HCT116 (cell line): ENCODE data around the gene SCAMP1. TPM values are rescaled to one million over a fixed set of nuclear protein-coding genes. Genes with fewer than 3 reads are reported as not detected.

Source experiments
- ATAC-seq: fragments of 200-7000 bp; cut with Tn5 transposase; 2 replicates; pipeline ENCODE4 v1.9.1; 2020; ENCODE audit warnings: mild to moderate bottlenecking, moderate library complexity
- BruUV-seq: library from RNA; stranded (reverse); fragments of 400-500 nt; replicated peaks from 2 replicates; lab custom pipeline; 2021; lab: Mats Ljungman, UMichigan
- CTCF ChIA-PET: fragments of 300-600 bp; sonication (Branson Sonifier 250); formaldehyde crosslinking; loops from one replicate; lab custom pipeline; 2021; ENCODE audit warnings: antibody characterized with exemption; lab: Charles Lee
- POLR2A ChIA-PET: fragments of 300-600, 350-600 bp; sonication (Branson Sonifier 250); formaldehyde crosslinking; loops from one replicate; lab custom pipeline; 2021; ENCODE audit warnings: antibody characterized with exemption; lab: Charles Lee
- RAD21 ChIA-PET, 2 experiments: fragments of 300-600 bp; sonication (Branson Sonifier 250); formaldehyde crosslinking; loops; one replicate each; lab custom pipeline; 2023; ENCODE audit warnings: low total read pairs in 2 of 2; ENCODE audit not compliant: uncharacterized antibody in 2 of 2, unreplicated experiment in 2 of 2, low non-redundant PET in 1 of 2; lab: Charles Lee
- DNase-seq: peaks from one replicate; pipeline ENCODE4 v3.0.0-alpha.2; 2010; ENCODE audit warnings: low read depth, low spot score
- H2AFZ ChIP-seq: fragments of 200-600 bp; shearing (Covaris generic), sonication (generic); 2 replicates; pipeline ENCODE4 v1.6.1; 2017; ENCODE audit warnings: low read depth, mixed run types, mixed read lengths, antibody characterized with exemption, low read length; ENCODE audit not compliant: poor library complexity, severe bottlenecking
- H3K27ac ChIP-seq: 2 replicates; pipeline ENCODE4 v1.5.1; 2012; ENCODE audit warnings: low read depth, low read length
- H3K27me3 ChIP-seq: fragments of 200-600 bp; sonication (generic); 2 replicates; pipeline ENCODE4 v1.6.1; 2016; ENCODE audit warnings: mixed run types, low read length, mixed read lengths; ENCODE audit not compliant: insufficient read depth
- H3K36me3 ChIP-seq, 2 experiments: fragments of 200-500 bp in 1 of 2; fragments of 200-600 bp in 1 of 2; sonication (Bioruptor generic) in 1 of 2; sonication (generic) in 1 of 2; 2 replicates each; pipeline versions ENCODE4 v1.5.1 to v1.6.1; 2014 to 2016; ENCODE audit warnings: low read length in 2 of 2, inconsistent platforms in 1 of 2, mixed read lengths in 1 of 2, mixed run types in 1 of 2; ENCODE audit not compliant: insufficient read depth in 2 of 2, control insufficient read depth in 1 of 2
- H3K4me1 ChIP-seq, 2 experiments: fragments of 200-600 bp in 1 of 2; sonication (generic) in 1 of 2; 2 replicates each; pipeline versions ENCODE4 v1.5.1 to v1.6.1; 2012 to 2017; ENCODE audit warnings: low read length in 2 of 2, inconsistent platforms in 1 of 2, mild to moderate bottlenecking in 1 of 2, mixed read lengths in 1 of 2, mixed run types in 1 of 2, moderate library complexity in 1 of 2; ENCODE audit not compliant: insufficient read depth in 2 of 2, control insufficient read depth in 1 of 2
- H3K4me2 ChIP-seq: fragments of 200-600 bp; sonication (generic); 2 replicates; pipeline ENCODE4 v1.6.1; 2017; ENCODE audit warnings: mixed run types, low read length, mixed read lengths
- H3K4me3 ChIP-seq, 2 experiments: fragments of 200-600 bp in 1 of 2; sonication (generic) in 1 of 2; replicated peaks in 1 of 2; 2 replicates each; pipeline ENCODE4 v1.5.1; 2011 to 2016; ENCODE audit warnings: low read length in 2 of 2, control low read depth in 1 of 2, low read depth in 1 of 2, mild to moderate bottlenecking in 1 of 2, mixed read lengths in 1 of 2, mixed run types in 1 of 2
- H3K79me2 ChIP-seq: fragments of 200-600 bp; sonication (generic); 2 replicates; pipeline ENCODE4 v1.6.1; 2017; ENCODE audit warnings: mild to moderate bottlenecking, mixed run types, low read length, moderate library complexity, mixed read lengths; ENCODE audit not compliant: insufficient read depth
- H3K9ac ChIP-seq: fragments of 200-600 bp; sonication (generic); 2 replicates; pipeline ENCODE4 v1.6.1; 2016; ENCODE audit warnings: low read length, mixed read lengths
- H3K9me2 ChIP-seq: fragments of 200-600 bp; sonication (generic), shearing (Covaris generic); 2 replicates; pipeline ENCODE4 v1.6.1; 2017; ENCODE audit warnings: mixed run types, mild to moderate bottlenecking, moderate library complexity; ENCODE audit not compliant: insufficient read depth
- H3K9me3 ChIP-seq, 2 experiments: fragments of 200-500 bp in 1 of 2; fragments of 200-600 bp in 1 of 2; sonication (Bioruptor generic) in 1 of 2; sonication (generic) in 1 of 2; 2 replicates each; pipeline ENCODE4 v1.6.1; 2014 to 2017; ENCODE audit warnings: low read length in 2 of 2, mixed read lengths in 2 of 2, inconsistent platforms in 1 of 2, low read depth in 1 of 2, mild to moderate bottlenecking in 1 of 2, mixed run types in 1 of 2, moderate library complexity in 1 of 2; ENCODE audit not compliant: control insufficient read depth in 1 of 2, insufficient read depth in 1 of 2
- H4K20me1 ChIP-seq: fragments of 200-600 bp; sonication (generic), shearing (Covaris generic); 2 replicates; pipeline ENCODE4 v1.6.1; 2017; ENCODE audit warnings: mixed run types, mild to moderate bottlenecking, moderate library complexity; ENCODE audit not compliant: insufficient read depth
- CBX3 ChIP-seq: IDR thresholded peaks from 2 replicates; pipeline ENCODE4 v1.6.1; 2012; ENCODE audit warnings: low read depth
- CEBPB ChIP-seq: IDR thresholded peaks from 2 replicates; pipeline ENCODE4 v1.6.1; 2012; ENCODE audit warnings: low read depth
- ELF1 ChIP-seq: IDR thresholded peaks from 2 replicates; pipeline ENCODE4 v1.6.1; 2012; ENCODE audit warnings: low read depth, borderline replicate concordance
- EZH2 ChIP-seq: fragments of 200-600 bp; sonication (generic); IDR thresholded peaks from 2 replicates; pipeline ENCODE4 v1.6.1; 2017; ENCODE audit warnings: antibody characterized with exemption, mixed run types
- EZH2phosphoT487 ChIP-seq: fragments of 200-600 bp; IDR thresholded peaks from 2 replicates; pipeline ENCODE4 v1.6.1; 2018; ENCODE audit warnings: antibody characterized with exemption, borderline replicate concordance
- JUND ChIP-seq: IDR thresholded peaks from 2 replicates; pipeline ENCODE4 v1.6.1; 2012
- POLR2A ChIP-seq: IDR thresholded peaks from 2 replicates; pipeline ENCODE4 v1.7.0; 2011; ENCODE audit warnings: borderline replicate concordance; ENCODE audit not compliant: insufficient read depth, insufficient read length; ENCODE audit errors: extremely low read depth
- RAD21 ChIP-seq: IDR thresholded peaks from 2 replicates; pipeline ENCODE4 v1.6.1; 2012; ENCODE audit warnings: low read depth, mild to moderate bottlenecking
- SIN3A ChIP-seq: IDR thresholded peaks from 2 replicates; pipeline ENCODE4 v1.6.1; 2012; ENCODE audit warnings: low read depth
- SP1 ChIP-seq: IDR thresholded peaks from 2 replicates; pipeline ENCODE4 v1.6.1; 2012; ENCODE audit warnings: low read depth
- SRF ChIP-seq: IDR thresholded peaks from 2 replicates; pipeline ENCODE4 v1.6.1; 2012; ENCODE audit warnings: low read depth
- YY1 ChIP-seq: IDR thresholded peaks from 2 replicates; pipeline ENCODE4 v1.6.1; 2011; ENCODE audit warnings: low read length, low read depth, moderate library complexity, mild to moderate bottlenecking; ENCODE audit not compliant: insufficient replicate concordance; ENCODE audit errors: extremely low read depth
- ZFX ChIP-seq: fragments of 450-650 bp; IDR thresholded peaks from 2 replicates; pipeline ENCODE4 v1.6.1; 2017
- ZNF274 ChIP-seq: fragments of 200-500 bp; sonication (Bioruptor generic); IDR thresholded peaks from 2 replicates; pipeline ENCODE4 v1.6.1; 2014; ENCODE audit warnings: mild to moderate bottlenecking, low read depth, low read length, inconsistent platforms
- intact Hi-C: fragments of 100-400 bp; cut with micrococcal nuclease; formaldehyde crosslinking; loops from 2 replicates; pipeline ENCODE4 v1.10.0; 2022
- total RNA-seq: library from RNA; stranded (reverse); gene quantifications from one replicate; pipeline ENCODE4 v1.2.1, GENCODE V29; 2021; ENCODE audit not compliant: unreplicated experiment
- TF ChIP-seq, protein P1 (sequence below): IDR thresholded peaks from 2 replicates; pipeline ENCODE4 v1.6.1; 2012
- TF ChIP-seq, protein P2 (sequence below), 3 experiments: fragments of 200-600 bp in 1 of 3; sonication (generic) in 1 of 3; IDR thresholded peaks in 2 of 3; conservative IDR thresholded peaks in 1 of 3; 2 replicates each; pipeline ENCODE4 v1.5.1; 2012 to 2017; ENCODE audit warnings: low read depth in 2 of 3, low read length in 2 of 3, antibody characterized with exemption in 1 of 3, borderline replicate concordance in 1 of 3, control low read depth in 1 of 3, mild to moderate bottlenecking in 1 of 3, mixed read lengths in 1 of 3, mixed run types in 1 of 3, moderate library complexity in 1 of 3; ENCODE audit not compliant: insufficient read depth in 1 of 3
- TF ChIP-seq, protein P3 (sequence below): IDR thresholded peaks from 2 replicates; pipeline ENCODE4 v1.6.1; 2012; ENCODE audit warnings: low read depth
- TF ChIP-seq, protein P4 (sequence below): IDR thresholded peaks from 2 replicates; pipeline ENCODE4 v1.6.1; 2012

Gene SCAMP1
- total RNA-seq, 1 experiment from 2014 or later: 46.4 TPM

DNA sequence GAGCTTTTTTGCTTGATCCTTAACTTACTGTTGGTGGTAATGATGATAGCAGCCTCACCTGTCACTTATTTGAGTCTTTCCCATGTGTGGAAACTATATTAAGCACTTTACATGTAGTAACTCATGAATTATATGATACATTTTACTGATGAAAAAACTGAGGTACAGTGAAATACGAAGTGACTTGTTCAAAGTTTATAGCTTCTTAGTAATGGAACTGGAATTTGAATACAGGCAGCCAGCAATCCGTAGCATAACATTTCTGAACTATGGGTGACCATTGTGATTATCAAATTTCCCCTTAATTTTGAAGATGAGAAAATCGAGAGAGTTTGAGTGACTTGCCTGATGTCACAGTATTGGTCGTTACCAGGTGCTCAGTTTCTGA lies 17.3 kb downstream of the SCAMP1 start:
- Histone ChIP-seq H3K4me1 (peaks cover 3 to 5% of the 10 kb centered on the region in 2 experiments; a peak in 1 of 4 replicates), H3K9me3 (no peaks in the 10 kb centered on the region), H3K9ac (no peak overlapping the region), H3K4me3 (no peak overlapping the region), H3K79me2 (peaks cover 29% of the 10 kb centered on the region), H2AFZ (no peak overlapping the region), H4K20me1 (no peaks in the 10 kb centered on the region), H3K4me2 (no peak overlapping the region), H3K9me2 (no peaks in the 10 kb centered on the region), H3K27me3 (no peaks in the 10 kb centered on the region), H3K36me3 (no peaks in the 10 kb centered on the region), H3K27ac (no peak overlapping the region)
- BruUV-seq: no TSS peak
- ATAC-seq (no peak), DNase-seq (no peak)
- RAD21 ChIA-PET: no interaction called here
- POLR2A ChIA-PET: no interaction called here
- intact Hi-C loops: no loop called here
- TF ChIP-seq, protein P1, sequence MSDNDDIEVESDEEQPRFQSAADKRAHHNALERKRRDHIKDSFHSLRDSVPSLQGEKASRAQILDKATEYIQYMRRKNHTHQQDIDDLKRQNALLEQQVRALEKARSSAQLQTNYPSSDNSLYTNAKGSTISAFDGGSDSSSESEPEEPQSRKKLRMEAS: no peak
- TF ChIP-seq ZFX (no peak), SIN3A (no peak), POLR2A (no peak), RAD21 (no peak), JUND (no peak), ZNF274 (no peak), SRF (no peak), SP1 (no peak), YY1 (no peak), EZH2phosphoT487 (no peak), EZH2 (no peak), CEBPB (no peak), CBX3 (no peak), ELF1 (no peak)
- TF ChIP-seq, protein P2, sequence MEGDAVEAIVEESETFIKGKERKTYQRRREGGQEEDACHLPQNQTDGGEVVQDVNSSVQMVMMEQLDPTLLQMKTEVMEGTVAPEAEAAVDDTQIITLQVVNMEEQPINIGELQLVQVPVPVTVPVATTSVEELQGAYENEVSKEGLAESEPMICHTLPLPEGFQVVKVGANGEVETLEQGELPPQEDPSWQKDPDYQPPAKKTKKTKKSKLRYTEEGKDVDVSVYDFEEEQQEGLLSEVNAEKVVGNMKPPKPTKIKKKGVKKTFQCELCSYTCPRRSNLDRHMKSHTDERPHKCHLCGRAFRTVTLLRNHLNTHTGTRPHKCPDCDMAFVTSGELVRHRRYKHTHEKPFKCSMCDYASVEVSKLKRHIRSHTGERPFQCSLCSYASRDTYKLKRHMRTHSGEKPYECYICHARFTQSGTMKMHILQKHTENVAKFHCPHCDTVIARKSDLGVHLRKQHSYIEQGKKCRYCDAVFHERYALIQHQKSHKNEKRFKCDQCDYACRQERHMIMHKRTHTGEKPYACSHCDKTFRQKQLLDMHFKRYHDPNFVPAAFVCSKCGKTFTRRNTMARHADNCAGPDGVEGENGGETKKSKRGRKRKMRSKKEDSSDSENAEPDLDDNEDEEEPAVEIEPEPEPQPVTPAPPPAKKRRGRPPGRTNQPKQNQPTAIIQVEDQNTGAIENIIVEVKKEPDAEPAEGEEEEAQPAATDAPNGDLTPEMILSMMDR (IDR thresholded peaks at IDR 0.05 in 2 of 3, conservative IDR thresholded peaks at IDR 0.05 in 1 of 3; ENCODE audit: borderline replicate concordance in 1 of 3, insufficient read depth in 1 of 3, low read depth in 2 of 3, low read length in 2 of 3): no peak
- TF ChIP-seq, protein P3, sequence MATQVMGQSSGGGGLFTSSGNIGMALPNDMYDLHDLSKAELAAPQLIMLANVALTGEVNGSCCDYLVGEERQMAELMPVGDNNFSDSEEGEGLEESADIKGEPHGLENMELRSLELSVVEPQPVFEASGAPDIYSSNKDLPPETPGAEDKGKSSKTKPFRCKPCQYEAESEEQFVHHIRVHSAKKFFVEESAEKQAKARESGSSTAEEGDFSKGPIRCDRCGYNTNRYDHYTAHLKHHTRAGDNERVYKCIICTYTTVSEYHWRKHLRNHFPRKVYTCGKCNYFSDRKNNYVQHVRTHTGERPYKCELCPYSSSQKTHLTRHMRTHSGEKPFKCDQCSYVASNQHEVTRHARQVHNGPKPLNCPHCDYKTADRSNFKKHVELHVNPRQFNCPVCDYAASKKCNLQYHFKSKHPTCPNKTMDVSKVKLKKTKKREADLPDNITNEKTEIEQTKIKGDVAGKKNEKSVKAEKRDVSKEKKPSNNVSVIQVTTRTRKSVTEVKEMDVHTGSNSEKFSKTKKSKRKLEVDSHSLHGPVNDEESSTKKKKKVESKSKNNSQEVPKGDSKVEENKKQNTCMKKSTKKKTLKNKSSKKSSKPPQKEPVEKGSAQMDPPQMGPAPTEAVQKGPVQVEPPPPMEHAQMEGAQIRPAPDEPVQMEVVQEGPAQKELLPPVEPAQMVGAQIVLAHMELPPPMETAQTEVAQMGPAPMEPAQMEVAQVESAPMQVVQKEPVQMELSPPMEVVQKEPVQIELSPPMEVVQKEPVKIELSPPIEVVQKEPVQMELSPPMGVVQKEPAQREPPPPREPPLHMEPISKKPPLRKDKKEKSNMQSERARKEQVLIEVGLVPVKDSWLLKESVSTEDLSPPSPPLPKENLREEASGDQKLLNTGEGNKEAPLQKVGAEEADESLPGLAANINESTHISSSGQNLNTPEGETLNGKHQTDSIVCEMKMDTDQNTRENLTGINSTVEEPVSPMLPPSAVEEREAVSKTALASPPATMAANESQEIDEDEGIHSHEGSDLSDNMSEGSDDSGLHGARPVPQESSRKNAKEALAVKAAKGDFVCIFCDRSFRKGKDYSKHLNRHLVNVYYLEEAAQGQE: no peak
- TF ChIP-seq, protein P4, sequence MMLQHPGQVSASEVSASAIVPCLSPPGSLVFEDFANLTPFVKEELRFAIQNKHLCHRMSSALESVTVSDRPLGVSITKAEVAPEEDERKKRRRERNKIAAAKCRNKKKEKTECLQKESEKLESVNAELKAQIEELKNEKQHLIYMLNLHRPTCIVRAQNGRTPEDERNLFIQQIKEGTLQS: no peak
- CTCF ChIA-PET: no interaction called here
